Subcutaneous adipose tissue (tissue), 4 donors: Measurements from ENCODE around the gene TRIM67. TPM values are rescaled to one million over a fixed set of nuclear protein-coding genes. Genes with fewer than 3 reads are reported as not detected.

Experiments
- CTCF ChIP-seq: fragments of 450-650 bp; IDR thresholded peaks from one replicate; pipeline ENCODE4 v1.5.1; 2016; ENCODE audit warnings: low read depth, mild to moderate bottlenecking, control low read depth, antibody characterized with exemption, moderate library complexity
- total RNA-seq, 4 donors: library from RNA; depleted of rRNA; stranded (reverse); fragments of >200 nt; gene quantifications; one replicate each; pipeline ENCODE4 v1.1.0, GENCODE V29; 2016

TRIM67 gene
- total RNA-seq, 4 donors from 2014 or later: under 0.01 to 1.3 (median 0.25) TPM

GRCh38 chr1:231182317-231182716 lies 20.5 kb downstream of the TRIM67 start:
- TF ChIP-seq CTCF: no peak

- TF ChIP-seq CTCF: no peak
These were observed 22.1 kb downstream of the TRIM67 start for GRCh38 chr1:231183639-231184590.

GRCh38 chr1:231184891-231185290 lies 23.0 kb downstream of the TRIM67 start:
- no peak for TF ChIP-seq CTCF

- no peak for TF ChIP-seq CTCF
These were observed 23.5 kb downstream of the TRIM67 start for GRCh38 chr1:231185391-231185790.

GRCh38 chr1:231186356-231187115 lies 24.7 kb downstream of the TRIM67 start:
- no peak for TF ChIP-seq CTCF

- no peak for TF ChIP-seq CTCF
These were observed 25.7 kb downstream of the TRIM67 start for GRCh38 chr1:231187571-231187970.

GRCh38 chr1:231188072-231188471 lies 26.2 kb downstream of the TRIM67 start:
- no peak for TF ChIP-seq CTCF
